Effector memory CD4-positive, alpha-beta T cell (primary cell): Measurements from ENCODE around the gene HS6ST3.

Experiments
- DNase-seq, 3 donors: peaks; one replicate each; pipeline ENCODE4 v3.0.0-alpha.2; 2020
- H3K27ac ChIP-seq: 2 replicates; pipeline ENCODE4 v1.7.0; 2013; ENCODE audit warnings: mild to moderate bottlenecking, low read length, moderate library complexity; ENCODE audit not compliant: insufficient read depth, poor library complexity, severe bottlenecking
- H3K27me3 ChIP-seq: replicated peaks from 2 replicates; pipeline ENCODE4 v1.7.0; 2013; ENCODE audit warnings: mild to moderate bottlenecking, low read length; ENCODE audit not compliant: insufficient read depth, control insufficient read depth, poor library complexity, severe bottlenecking
- H3K36me3 ChIP-seq: 2 replicates; pipeline ENCODE4 v1.7.0; 2013; ENCODE audit warnings: mild to moderate bottlenecking, low read length, moderate library complexity; ENCODE audit not compliant: control insufficient read depth, insufficient read depth
- H3K4me1 ChIP-seq: 2 replicates; pipeline ENCODE4 v1.7.0; 2013; ENCODE audit warnings: low read length, mild to moderate bottlenecking; ENCODE audit not compliant: control insufficient read depth, insufficient read depth, poor library complexity, severe bottlenecking
- H3K4me3 ChIP-seq: 2 replicates; pipeline ENCODE4 v1.7.0; 2013; ENCODE audit warnings: low read length, low read depth, mild to moderate bottlenecking; ENCODE audit not compliant: insufficient read depth, poor library complexity, severe bottlenecking
- H3K9me3 ChIP-seq: 2 replicates; pipeline ENCODE4 v1.7.0; 2013; ENCODE audit warnings: mild to moderate bottlenecking, low read length, moderate library complexity; ENCODE audit not compliant: control insufficient read depth

Gene HS6ST3

DNA sequence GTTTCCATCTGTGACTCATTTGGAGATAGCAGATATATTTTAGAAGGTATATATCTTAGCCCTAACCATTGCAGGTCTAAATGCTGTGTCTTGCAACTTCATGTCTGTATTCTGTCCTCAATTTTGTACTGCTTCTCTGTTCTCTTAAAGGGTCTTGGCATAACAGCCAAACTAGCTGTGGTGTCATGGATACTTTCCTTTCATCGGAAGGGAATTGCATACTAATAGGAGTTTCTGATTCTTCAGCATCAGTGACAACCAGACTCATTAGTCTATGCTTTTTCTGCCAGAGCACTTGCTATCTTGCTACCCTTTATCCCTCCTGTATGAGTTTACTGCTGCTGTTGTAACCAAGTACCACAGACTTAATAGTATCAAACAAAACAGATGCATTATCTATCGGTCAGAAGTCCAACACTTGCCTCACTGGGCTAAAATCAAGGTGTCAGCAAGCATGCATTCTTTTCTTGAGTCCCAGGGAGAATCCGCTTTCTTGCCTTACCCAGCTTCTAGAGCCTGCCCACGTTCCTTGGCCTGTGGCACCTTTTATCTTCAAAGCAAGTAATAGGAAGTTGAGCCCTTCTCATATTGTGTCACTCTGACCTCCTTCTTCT lies 253.1 kb downstream of the HS6ST3 start:
- H3K27me3 ChIP-seq, result no peaks in the 10 kb centered on the region
- H3K36me3 ChIP-seq, result no peaks in the 10 kb centered on the region
- H3K9me3 ChIP-seq, result no peaks in the 10 kb centered on the region
- H3K27ac ChIP-seq, result no peak overlapping the region
- DNase-seq, result no peak
- no peaks in the 10 kb centered on the region for H3K4me1 ChIP-seq
- no peak overlapping the region for H3K4me3 ChIP-seq

DNA sequence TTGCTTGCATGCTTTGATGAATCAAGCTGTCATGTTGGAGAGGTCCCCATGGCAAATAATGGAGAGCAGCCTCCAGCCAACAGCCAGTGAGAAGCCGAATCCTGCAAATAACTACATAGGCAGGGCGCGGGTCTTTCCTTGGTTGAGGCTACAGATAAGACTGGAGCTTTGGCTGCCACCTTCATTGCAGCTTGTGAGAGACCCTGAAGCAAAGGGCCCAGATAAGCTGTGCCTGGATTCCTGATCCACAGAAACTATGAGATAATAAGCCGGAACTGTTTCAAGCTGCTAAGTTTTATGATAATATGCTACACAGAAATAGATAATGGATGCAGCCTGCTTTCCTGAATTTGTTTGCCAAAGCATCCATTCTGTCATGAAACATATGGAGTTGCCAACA lies 257.0 kb downstream of the HS6ST3 start:
- no peak for DNase-seq
- Histone ChIP-seq H3K27ac (no peak overlapping the region), H3K4me3 (no peak overlapping the region), H3K9me3 (no peaks in the 10 kb centered on the region), H3K36me3 (no peaks in the 10 kb centered on the region), H3K4me1 (no peaks in the 10 kb centered on the region), H3K27me3 (no peaks in the 10 kb centered on the region)

- DNase-seq, result no peak
- H3K4me3 ChIP-seq, result no peak overlapping the region
- H3K4me1 ChIP-seq, result no peaks in the 10 kb centered on the region
- no peak overlapping the region for H3K27ac ChIP-seq
- no peaks in the 10 kb centered on the region for H3K27me3 ChIP-seq
- H3K9me3 ChIP-seq, result no peaks in the 10 kb centered on the region
- no peaks in the 10 kb centered on the region for H3K36me3 ChIP-seq
Measured at GRCh38 chr13:96373597-96373996, 283.7 kb downstream of the HS6ST3 start.

DNA sequence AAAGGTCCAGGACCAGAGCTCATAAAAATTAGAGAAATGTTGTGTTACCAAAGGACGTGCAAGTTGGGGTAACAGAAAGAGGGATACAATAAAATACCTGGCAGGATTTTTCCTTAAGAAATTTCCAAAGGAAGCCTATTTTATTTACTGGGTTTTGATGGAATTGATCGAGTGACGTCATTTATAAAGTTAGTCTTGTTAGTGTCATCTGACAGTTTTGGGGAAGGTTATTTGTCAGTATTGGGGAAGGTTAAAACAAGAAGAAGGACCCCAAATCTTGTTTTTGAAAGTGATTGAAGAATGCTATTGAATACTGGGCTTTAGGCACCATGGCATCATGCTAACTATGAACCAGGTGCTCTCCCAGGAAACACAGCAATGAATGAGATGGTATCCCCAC lies 287.9 kb downstream of the HS6ST3 start:
- no peaks in the 10 kb centered on the region for H3K9me3 ChIP-seq
- DNase-seq, result no peak
- no peaks in the 10 kb centered on the region for H3K36me3 ChIP-seq
- H3K4me1 ChIP-seq, result no peaks in the 10 kb centered on the region
- H3K4me3 ChIP-seq, result no peak overlapping the region
- no peak overlapping the region for H3K27ac ChIP-seq
- no peaks in the 10 kb centered on the region for H3K27me3 ChIP-seq

DNA sequence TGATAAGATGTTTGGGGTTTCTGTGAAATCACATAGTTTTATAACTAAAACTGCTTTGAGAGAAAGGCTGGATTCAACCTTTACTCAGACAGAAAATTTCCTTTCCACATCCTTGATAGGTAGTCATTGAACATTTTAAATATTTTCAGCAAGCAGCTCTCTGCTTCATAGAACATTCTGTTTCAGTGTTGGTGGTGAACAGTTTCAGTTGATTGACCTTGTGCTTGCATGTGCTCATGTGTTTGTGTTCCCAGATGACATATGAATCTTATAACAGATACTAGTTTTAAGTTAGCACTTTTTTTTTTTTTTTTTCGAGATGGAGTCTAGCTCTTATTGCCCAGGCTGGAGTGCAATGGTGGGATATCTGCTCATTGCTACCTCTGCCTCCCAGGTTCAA lies 290.1 kb downstream of the HS6ST3 start:
- Histone ChIP-seq H3K27me3 (no peaks in the 10 kb centered on the region), H3K9me3 (no peaks in the 10 kb centered on the region), H3K27ac (no peak overlapping the region), H3K36me3 (no peaks in the 10 kb centered on the region), H3K4me1 (no peaks in the 10 kb centered on the region), H3K4me3 (no peak overlapping the region)
- DNase-seq, result no peak

DNA sequence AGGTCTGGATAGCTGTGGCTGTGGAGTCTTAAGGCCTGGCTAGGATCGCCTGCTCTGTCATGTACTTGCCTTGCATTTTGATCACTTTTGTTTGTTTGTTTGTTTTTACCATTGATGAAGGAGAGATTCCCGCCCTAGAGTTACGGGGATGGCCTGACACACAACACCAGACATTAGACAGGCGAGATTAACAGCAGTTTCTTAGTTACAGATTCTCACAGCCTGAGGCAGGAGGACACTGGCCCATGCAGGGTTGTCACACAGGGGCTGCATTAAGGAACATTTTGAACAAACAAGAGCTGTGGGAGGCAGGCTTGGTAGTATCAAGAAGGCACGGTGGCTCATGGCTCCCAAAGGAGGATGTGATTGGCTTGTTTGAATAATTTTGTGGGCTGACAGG lies 291.8 kb downstream of the HS6ST3 start:
- Histone ChIP-seq H3K27me3 (no peaks in the 10 kb centered on the region), H3K9me3 (no peaks in the 10 kb centered on the region), H3K36me3 (no peaks in the 10 kb centered on the region), H3K4me1 (no peaks in the 10 kb centered on the region), H3K4me3 (no peak overlapping the region), H3K27ac (no peak overlapping the region)
- DNase-seq, result no peak

GRCh38 chr13:96388598-96388997 lies 298.7 kb downstream of the HS6ST3 start:
- H3K4me1 ChIP-seq, result no peaks in the 10 kb centered on the region
- no peak for DNase-seq
- no peak overlapping the region for H3K27ac ChIP-seq
- H3K36me3 ChIP-seq, result no peaks in the 10 kb centered on the region
- H3K9me3 ChIP-seq, result no peaks in the 10 kb centered on the region
- H3K4me3 ChIP-seq, result no peak overlapping the region
- no peaks in the 10 kb centered on the region for H3K27me3 ChIP-seq

DNA sequence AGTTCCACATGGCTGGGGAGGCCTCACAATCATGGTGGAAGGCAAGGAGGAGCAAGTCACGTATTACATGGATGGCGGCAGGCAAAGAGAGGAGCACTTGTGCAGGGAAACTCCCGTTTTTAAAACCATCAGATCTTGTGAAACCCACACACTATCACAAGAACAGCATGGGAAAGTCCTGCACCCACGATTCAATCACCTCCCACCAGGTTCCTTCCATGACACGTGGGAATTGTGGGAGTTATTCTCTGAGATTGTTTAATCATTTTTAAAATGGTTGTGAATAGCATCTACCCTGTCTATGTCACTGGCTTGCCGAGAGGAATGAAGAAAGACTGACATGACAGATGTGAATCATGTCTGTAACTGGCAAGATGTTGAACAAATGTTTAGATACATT lies 301.7 kb downstream of the HS6ST3 start:
- Histone ChIP-seq H3K4me3 (no peak overlapping the region), H3K27ac (no peak overlapping the region), H3K4me1 (no peaks in the 10 kb centered on the region), H3K27me3 (no peaks in the 10 kb centered on the region), H3K9me3 (no peaks in the 10 kb centered on the region), H3K36me3 (no peaks in the 10 kb centered on the region)
- no peak for DNase-seq

DNA sequence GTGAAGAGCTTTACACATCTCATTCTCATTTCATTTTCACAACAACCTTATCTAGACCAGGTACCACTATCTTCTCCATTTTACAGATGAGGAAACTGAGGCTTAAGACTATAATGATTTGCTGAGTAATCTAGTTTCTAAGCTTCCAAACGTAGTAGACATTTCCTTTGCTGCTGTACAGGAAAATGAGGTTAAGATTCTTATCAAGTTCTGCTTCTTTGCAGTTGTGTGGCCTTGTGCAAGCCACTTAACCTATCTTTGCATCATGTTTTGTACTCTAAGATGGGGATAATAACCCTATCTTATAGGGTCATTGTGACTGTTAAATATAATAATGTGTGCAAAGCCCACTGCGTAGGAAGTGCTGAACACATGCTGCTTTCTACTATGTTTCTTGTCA lies 307.9 kb downstream of the HS6ST3 start:
- no peak for DNase-seq
- H3K27ac ChIP-seq, result no peak overlapping the region
- H3K9me3 ChIP-seq, result no peaks in the 10 kb centered on the region
- H3K4me3 ChIP-seq, result no peak overlapping the region
- no peaks in the 10 kb centered on the region for H3K4me1 ChIP-seq
- H3K27me3 ChIP-seq, result no peaks in the 10 kb centered on the region
- H3K36me3 ChIP-seq, result no peaks in the 10 kb centered on the region

DNA sequence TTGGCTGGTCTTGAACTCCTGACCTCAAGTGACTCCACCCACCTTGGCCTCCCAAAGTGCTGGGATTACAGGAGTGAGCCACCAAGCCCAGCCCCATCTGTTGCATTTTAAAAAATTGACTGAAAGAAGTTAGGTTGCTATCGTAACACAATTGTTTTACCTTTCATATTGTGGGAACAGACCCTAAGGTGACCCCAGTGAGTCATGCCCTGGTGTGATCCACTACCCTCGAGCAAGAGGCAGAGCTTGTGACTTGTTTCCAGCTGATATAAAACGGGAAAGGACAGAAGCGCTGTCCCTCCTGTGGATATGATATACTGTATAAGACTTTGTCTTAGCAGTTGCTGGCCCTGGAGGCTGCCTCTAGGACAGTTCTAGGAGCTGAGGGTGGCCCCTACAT lies 308.6 kb downstream of the HS6ST3 start:
- no peaks in the 10 kb centered on the region for H3K36me3 ChIP-seq
- DNase-seq, result no peak
- H3K4me1 ChIP-seq, result no peaks in the 10 kb centered on the region
- H3K9me3 ChIP-seq, result no peaks in the 10 kb centered on the region
- H3K4me3 ChIP-seq, result no peak overlapping the region
- H3K27me3 ChIP-seq, result no peaks in the 10 kb centered on the region
- no peak overlapping the region for H3K27ac ChIP-seq

DNA sequence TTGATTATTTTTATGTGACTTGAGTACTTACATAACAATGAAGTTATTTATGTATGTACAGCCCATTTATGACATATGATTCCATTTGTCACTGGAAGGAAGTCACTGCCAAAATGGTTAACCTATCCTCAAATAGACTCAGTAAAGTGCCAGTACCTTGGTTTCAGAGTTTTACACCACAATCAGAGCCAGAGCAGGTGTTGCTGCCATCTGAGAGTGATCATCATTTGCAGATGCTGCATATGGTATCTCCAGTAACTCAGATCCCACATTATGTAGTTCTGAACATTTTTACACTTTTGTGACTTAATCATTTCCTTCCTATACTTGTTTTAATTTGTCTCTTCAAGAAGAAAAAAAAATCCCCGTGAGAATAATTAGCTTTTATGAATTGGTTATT lies 313.3 kb downstream of the HS6ST3 start:
- no peak for DNase-seq
- Histone ChIP-seq H3K4me3 (no peak overlapping the region), H3K36me3 (no peaks in the 10 kb centered on the region), H3K4me1 (no peaks in the 10 kb centered on the region), H3K9me3 (no peaks in the 10 kb centered on the region), H3K27me3 (no peaks in the 10 kb centered on the region), H3K27ac (no peak overlapping the region)
